Measurements from ENCODE around the gene MAST1. TPM values are rescaled to one million over a fixed set of nuclear protein-coding genes. Genes with fewer than 3 reads are reported as not detected.

Gene MAST1
- total RNA-seq, 4 donors from 2014 or later = 0.50 to 0.91 (median 0.76) TPM

- Histone ChIP-seq H3K27me3 (no peaks in the 10 kb centered on the region), H3K9me3 (no peaks in the 10 kb centered on the region), H3K4me1 (peaks cover 8 to 13% (median 12%) of the 10 kb centered on the region in 4 donors), H3K36me3 (peaks cover 32 to 87% (median 66%) of the 10 kb centered on the region in 4 donors), H3K4me3 (no peak overlapping the region), H3K27ac (replicated peaks in 1 of 4) (no peak overlapping the region)
- no peak for DNase-seq (ENCODE audit: extremely low spot score)
- intact Hi-C loops (cut with DNase I) = no loop called here
- 100% methylated on average over 10 of the region's 17 CpGs for WGBS
- TF ChIP-seq POLR2AphosphoS5 (IDR thresholded peaks at IDR 0.05) (no peak), POLR2A (IDR thresholded peaks at IDR 0.05; ENCODE audit: low read depth) (no peak), EP300 (IDR thresholded peaks at IDR 0.05) (no peak)
- TF ChIP-seq, protein P1, sequence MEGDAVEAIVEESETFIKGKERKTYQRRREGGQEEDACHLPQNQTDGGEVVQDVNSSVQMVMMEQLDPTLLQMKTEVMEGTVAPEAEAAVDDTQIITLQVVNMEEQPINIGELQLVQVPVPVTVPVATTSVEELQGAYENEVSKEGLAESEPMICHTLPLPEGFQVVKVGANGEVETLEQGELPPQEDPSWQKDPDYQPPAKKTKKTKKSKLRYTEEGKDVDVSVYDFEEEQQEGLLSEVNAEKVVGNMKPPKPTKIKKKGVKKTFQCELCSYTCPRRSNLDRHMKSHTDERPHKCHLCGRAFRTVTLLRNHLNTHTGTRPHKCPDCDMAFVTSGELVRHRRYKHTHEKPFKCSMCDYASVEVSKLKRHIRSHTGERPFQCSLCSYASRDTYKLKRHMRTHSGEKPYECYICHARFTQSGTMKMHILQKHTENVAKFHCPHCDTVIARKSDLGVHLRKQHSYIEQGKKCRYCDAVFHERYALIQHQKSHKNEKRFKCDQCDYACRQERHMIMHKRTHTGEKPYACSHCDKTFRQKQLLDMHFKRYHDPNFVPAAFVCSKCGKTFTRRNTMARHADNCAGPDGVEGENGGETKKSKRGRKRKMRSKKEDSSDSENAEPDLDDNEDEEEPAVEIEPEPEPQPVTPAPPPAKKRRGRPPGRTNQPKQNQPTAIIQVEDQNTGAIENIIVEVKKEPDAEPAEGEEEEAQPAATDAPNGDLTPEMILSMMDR (IDR thresholded peaks at IDR 0.05) = no peak
Measured at GRCh38 chr19:12896460-12896859, 58.1 kb downstream of the MAST1 start.

GRCh38 chr19:12899891-12900518 lies 61.7 kb downstream of the MAST1 start:
- no peak overlapping the region for H3K27ac ChIP-seq (replicated peaks in 1 of 4)
- WGBS = 91% methylated on average over 10 of the region's 10 CpGs
- no peak for DNase-seq (ENCODE audit: extremely low spot score)
- H3K9me3 ChIP-seq = no peaks in the 10 kb centered on the region
- H3K4me1 ChIP-seq = no peaks in the 10 kb centered on the region
- H3K4me3 ChIP-seq = no peak overlapping the region
- intact Hi-C loops (cut with DNase I) = no loop called here
- TF ChIP-seq POLR2A (IDR thresholded peaks at IDR 0.05; ENCODE audit: low read depth) (no peak), EP300 (IDR thresholded peaks at IDR 0.05) (no peak), POLR2AphosphoS5 (IDR thresholded peaks at IDR 0.05) (no peak)
- TF ChIP-seq, protein P1 (IDR thresholded peaks at IDR 0.05) = no peak
- no peaks in the 10 kb centered on the region for H3K27me3 ChIP-seq
- H3K36me3 ChIP-seq = peaks cover 22 to 72% (median 44%) of the 10 kb centered on the region in 4 donors

- 79% methylated on average over 9 of the region's 9 CpGs for WGBS
- DNase-seq (ENCODE audit: extremely low spot score) = no peak
- Histone ChIP-seq H3K4me1 (peaks cover under 1 to 5% (median 3%) of the 10 kb centered on the region in 4 donors), H3K27me3 (no peaks in the 10 kb centered on the region), H3K36me3 (peaks cover 0 to 8% (median 0%) of the 10 kb centered on the region in 4 donors), H3K4me3 (no peak overlapping the region), H3K27ac (replicated peaks in 1 of 4) (no peak overlapping the region), H3K9me3 (no peaks in the 10 kb centered on the region)
- intact Hi-C loops (cut with DNase I) = no loop called here
- TF ChIP-seq EP300 (IDR thresholded peaks at IDR 0.05) (no peak), POLR2AphosphoS5 (IDR thresholded peaks at IDR 0.05) (no peak), POLR2A (IDR thresholded peaks at IDR 0.05; ENCODE audit: low read depth) (no peak)
- TF ChIP-seq, protein P1 (IDR thresholded peaks at IDR 0.05) = no peak
Measured at GRCh38 chr19:12907166-12907565, 68.9 kb downstream of the MAST1 start.

DNA sequence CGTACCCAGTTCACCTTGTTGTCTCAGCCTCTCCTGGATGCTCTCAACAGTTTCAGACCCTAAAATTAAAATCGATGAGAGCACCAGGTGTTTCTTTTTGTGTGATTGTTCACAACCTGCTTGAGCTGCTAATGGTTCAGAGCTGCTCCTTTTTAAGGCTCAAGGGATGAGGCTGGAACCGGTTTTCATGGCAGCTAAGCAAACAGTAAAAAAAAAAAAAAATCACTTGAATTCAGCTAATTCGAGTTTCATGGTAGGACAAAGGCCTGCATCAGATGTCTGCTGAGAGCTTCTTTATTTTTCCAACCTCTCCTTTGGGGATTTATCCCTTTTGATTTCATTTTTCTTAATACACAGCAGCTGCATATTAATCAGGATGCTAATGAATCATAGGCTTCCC lies 74.3 kb downstream of the MAST1 start:
- Histone ChIP-seq H3K4me3 (peak overlapping the region; percentile 28 to 43 (median 35)), H3K9me3 (no peaks in the 10 kb centered on the region), H3K36me3 (no peaks in the 10 kb centered on the region), H3K27me3 (no peaks in the 10 kb centered on the region), H3K27ac (replicated peaks in 1 of 4) (peak overlapping the region; percentile 81 to 87 (median 83)), H3K4me1 (peaks cover 21 to 29% (median 25%) of the 10 kb centered on the region in 4 donors)
- intact Hi-C loops (cut with DNase I) = no loop called here
- no peak for DNase-seq (ENCODE audit: extremely low spot score)
- TF ChIP-seq, protein P1 (IDR thresholded peaks at IDR 0.05) = no peak
- TF ChIP-seq POLR2AphosphoS5 (IDR thresholded peaks at IDR 0.05) (no peak), EP300 (IDR thresholded peaks at IDR 0.05) (no peak), POLR2A (IDR thresholded peaks at IDR 0.05; ENCODE audit: low read depth) (no peak)
- 22% methylated on average over 4 of the region's 4 CpGs for WGBS
